GM10266 (cell line): Measurements from ENCODE around the gene RBM44.
"Not testable (repeated sequence)": the region's sequence is repeated elsewhere in the genome, so short reads cannot be mapped to it uniquely, and the experiment has no call there.

Source experiments
- DNase-seq: peaks from one replicate; pipeline ENCODE4 v3.0.0; 2012; ENCODE audit errors: extremely low spot score
- CTCF ChIP-seq: IDR thresholded peaks from 2 replicates; pipeline ENCODE4 v1.5.1; 2012; ENCODE audit warnings: mild to moderate bottlenecking, low read depth; ENCODE audit not compliant: control insufficient read depth, insufficient read depth; ENCODE audit errors: missing control alignments

RBM44 gene

DNA sequence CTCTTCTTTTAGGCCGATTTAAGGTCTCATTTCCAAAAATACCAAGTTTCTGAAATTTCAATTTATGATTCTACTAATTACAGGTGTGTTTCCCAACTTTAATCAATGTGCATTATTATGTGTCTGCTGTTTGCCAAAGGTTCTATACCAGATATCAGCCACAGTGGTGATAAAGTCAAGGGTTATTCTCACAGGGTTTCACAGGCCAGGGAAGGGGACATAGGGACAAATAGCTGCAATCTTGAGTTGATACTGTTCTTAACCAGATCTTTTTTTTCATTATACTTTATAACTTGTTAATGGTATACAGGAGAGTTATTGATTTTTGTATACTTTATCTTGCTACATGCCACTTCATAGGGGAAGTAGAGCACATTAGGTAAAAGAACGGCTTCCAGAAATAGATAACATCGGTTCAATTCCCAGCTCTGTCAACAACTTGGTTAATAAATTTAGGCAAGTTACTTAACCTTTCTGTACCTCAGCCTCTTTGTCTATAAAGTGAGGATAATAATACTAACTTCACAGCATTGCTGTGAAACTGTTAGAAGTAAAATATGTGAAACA, 28.9 kb downstream of the RBM44 start:
- TF ChIP-seq CTCF, result no peak

DNA sequence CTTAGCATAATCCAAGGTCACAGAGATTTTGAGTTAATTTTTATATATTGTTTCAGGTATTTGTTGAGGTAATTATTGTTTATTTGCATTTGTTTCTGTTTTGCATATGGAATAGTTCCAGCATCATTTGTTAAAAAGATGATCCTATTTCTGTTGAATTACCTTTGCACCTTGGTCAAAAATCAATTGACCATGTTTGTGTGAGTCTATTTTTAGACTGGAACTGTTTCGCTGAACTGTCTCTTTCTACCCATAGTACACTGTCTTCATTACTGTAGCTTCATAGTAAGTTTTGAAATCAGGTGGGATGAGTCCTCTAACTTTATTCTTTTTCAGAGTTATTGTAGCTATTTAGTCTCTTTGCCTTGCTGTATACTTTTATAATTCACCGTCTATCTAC, 31.9 kb downstream of the RBM44 start:
- TF ChIP-seq CTCF, result no peak
- no peak for DNase-seq

More for the DNA sequence above, 28.9 kb downstream of the RBM44 start:
- DNase-seq, result no peak

- no peak for TF ChIP-seq CTCF
- no peak for DNase-seq
These were observed 35.0 kb downstream of the RBM44 start for GRCh38 chr2:237833546-237833945.

DNA sequence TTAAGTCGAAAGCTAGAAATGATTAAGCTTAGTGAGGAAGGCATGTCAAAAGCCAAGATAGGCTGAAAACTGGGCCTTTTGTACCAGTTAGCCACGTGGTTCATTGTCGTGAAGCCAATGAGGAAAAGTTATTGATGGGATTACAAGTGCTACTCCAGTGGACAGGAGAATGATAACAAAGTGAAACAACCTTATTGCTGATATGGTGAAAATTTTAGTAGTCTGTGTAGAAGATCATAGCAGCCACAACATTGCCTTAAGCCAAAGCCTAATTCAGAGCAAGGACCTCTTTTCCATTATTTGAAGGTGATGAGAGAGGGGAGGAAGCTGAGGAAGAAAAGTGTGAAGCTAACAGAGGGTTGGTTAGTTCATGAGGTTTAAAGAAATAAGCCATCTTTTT, 36.8 kb downstream of the RBM44 start:
- no peak for DNase-seq
- no peak for TF ChIP-seq CTCF

DNA sequence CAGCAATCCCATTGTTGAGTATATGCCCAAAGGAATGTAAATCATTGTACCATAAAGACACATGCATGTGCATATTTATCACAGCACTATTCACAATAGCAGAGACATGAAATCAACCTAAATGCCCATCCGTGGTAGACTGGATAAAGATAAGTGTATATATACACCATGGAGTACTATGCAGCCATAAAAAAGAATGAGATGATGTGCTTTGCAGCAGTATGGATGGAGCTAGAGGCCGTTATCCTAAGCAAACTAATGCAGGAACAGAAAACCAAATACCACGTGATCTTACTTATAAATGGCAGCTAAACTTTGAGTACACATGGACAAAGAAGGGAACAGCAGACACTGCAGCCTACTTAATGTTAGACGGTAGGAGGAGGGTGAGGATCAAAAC, 42.5 kb downstream of the RBM44 start:
- no peak for DNase-seq
- TF ChIP-seq CTCF, result no peak

DNA sequence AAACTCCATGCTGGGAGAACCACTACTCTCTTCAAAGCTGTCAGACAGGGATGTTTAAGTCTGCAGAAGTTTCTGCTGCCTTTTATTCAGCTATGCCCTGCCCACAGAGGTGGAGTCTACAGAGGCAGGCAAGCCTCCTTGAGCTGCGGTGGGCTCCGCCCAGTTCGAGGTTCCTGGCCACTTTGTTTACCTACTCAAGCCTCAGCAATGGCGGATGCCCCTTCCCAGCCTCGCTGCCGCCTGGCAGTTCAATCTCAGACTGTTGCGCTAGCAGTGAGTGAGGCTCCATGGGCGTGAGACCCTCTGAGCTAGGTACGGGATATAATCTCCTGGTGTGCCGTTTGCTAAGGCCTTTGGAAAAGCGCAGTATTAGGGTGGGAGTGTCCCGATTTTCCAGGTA, 50.4 kb downstream of the RBM44 start:
- not testable (repeated sequence) for DNase-seq

- no peak for TF ChIP-seq CTCF
- DNase-seq, result no peak
These were observed 55.7 kb downstream of the RBM44 start for GRCh38 chr2:237854295-237854694.

DNA sequence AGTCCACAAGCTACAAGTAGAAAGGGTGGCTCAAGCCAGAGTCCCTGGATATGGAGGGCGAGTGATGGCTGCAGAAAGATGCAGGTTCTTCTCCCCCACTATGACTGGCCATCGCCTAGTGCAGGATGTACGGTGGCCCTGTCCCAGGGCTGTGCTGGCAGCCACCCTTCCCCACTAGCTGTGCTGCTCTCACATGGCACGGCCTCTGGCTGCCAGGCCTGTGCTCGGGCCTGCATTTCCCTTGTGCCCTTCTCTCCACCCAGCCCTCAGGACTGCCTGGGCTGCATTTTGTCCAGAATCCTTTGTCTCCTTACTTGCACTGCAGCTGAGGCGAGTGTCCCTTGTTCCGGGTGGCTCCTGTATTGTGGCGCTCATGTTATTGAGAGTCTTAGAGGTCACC, 59.2 kb downstream of the RBM44 start:
- peak; percentile 12 for DNase-seq
- no peak for TF ChIP-seq CTCF
